GM12873 (cell line): ENCODE measurements around the gene NKAIN2.

Experiments
- TF ChIP-seq, protein P1 (sequence below): IDR thresholded peaks from 2 replicates; pipeline ENCODE4 v1.5.1; 2012; ENCODE audit warnings: low read depth, mild to moderate bottlenecking, moderate library complexity, low read length, control low read depth; ENCODE audit not compliant: insufficient read depth; ENCODE audit errors: missing control alignments

Gene NKAIN2

DNA sequence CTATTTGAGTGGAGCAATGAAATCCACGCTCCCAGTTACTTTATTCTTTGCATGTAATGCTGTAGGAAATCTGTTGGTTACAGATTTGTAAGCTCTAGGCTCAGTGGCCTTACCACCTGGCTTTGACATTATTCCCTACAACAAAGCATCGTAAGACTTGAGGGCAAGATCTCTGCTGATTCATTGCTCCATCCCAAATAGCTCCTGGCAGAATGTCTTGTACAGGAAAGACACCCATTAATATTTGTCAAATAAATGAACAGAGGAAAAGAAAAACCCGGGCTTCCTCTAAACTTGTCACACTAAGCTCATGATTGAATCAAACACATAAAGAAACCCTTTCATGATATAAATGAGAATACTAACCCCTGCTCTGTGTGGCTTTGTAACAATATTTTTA lies 801.1 kb downstream of the NKAIN2 start:
- TF ChIP-seq, protein P1, sequence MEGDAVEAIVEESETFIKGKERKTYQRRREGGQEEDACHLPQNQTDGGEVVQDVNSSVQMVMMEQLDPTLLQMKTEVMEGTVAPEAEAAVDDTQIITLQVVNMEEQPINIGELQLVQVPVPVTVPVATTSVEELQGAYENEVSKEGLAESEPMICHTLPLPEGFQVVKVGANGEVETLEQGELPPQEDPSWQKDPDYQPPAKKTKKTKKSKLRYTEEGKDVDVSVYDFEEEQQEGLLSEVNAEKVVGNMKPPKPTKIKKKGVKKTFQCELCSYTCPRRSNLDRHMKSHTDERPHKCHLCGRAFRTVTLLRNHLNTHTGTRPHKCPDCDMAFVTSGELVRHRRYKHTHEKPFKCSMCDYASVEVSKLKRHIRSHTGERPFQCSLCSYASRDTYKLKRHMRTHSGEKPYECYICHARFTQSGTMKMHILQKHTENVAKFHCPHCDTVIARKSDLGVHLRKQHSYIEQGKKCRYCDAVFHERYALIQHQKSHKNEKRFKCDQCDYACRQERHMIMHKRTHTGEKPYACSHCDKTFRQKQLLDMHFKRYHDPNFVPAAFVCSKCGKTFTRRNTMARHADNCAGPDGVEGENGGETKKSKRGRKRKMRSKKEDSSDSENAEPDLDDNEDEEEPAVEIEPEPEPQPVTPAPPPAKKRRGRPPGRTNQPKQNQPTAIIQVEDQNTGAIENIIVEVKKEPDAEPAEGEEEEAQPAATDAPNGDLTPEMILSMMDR, result no peak

DNA sequence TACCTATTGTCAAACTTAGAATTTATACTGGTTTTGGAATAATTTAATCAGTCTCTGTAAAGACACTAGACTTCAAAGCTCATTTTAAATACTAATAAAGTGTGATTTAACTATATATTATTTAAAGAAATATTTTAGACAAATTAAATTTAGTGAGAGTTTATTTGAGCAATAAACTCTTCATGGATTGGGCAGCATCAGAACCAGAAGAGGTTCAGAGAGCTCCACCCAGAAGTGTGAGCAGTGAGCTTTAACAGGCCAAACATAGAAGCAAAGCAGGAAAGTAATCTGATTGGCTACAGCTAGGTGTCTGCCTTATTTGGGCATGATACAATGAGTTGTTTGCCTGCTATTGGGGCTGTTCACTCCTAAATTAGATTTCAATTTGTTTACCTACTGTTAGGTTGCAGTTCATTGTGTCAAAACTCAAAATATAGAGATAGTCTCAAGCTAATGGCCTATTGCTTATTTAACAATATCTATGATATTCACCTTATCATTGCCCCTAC lies 803.5 kb downstream of the NKAIN2 start:
- TF ChIP-seq, protein P1, result no peak

DNA sequence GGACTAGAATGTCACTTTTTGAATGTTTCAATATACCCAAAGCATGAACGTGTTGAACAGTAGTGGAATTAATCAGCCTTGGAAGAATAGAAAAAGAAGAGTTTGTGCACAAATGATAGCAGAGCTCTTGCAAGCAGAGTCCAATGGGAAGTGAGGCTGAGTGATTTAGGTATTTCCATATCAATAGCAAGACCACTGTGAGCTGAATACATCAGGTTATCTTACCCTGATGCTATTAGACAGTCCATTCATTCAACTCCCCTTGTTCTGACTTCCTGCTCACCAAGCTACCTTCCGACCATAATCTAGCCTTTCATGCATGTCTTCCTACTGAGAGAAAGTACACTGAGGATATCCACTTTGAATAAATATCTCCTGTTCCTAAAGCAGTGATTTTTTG lies 809.4 kb downstream of the NKAIN2 start:
- TF ChIP-seq, protein P1, result no peak

DNA sequence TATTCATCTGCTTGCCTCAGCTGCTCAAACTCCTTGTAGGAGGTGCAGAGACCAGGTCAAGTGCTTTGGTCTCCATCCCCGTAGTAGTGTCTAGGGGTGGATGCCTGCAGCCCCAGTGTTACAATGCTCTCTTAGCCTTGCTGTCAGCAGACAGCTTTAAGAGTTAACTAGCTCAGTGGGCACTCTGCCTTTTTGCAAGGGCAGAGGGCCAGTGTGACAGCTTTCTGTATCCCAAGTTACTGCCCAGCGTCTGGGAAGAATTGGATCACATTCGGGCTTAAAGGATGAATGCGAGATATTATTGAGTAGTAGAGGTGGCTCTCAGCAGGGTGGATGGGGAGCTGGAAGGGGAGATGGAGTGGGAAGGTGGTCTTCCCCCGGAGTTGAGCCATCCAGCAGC lies 818.7 kb downstream of the NKAIN2 start:
- TF ChIP-seq, protein P1, result no peak

DNA sequence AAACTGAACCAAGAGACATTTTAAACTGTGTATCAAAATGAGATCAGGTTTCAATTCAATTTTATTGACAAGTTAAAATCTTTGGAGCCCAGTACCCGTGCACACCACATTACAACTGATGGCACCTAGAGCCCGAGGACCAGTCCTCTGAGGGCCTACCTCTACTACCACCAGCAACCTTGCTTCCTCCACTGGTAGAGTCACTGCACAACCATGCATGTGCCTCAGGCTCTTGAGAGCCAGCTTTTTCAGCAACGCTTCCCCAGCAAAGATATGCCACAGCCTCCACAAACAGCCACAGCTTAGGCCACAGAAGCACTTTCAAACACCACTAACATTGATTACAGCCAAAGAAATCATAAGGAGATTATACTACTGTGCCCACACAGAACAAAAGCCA lies 830.0 kb downstream of the NKAIN2 start:
- TF ChIP-seq, protein P1, result no peak

DNA sequence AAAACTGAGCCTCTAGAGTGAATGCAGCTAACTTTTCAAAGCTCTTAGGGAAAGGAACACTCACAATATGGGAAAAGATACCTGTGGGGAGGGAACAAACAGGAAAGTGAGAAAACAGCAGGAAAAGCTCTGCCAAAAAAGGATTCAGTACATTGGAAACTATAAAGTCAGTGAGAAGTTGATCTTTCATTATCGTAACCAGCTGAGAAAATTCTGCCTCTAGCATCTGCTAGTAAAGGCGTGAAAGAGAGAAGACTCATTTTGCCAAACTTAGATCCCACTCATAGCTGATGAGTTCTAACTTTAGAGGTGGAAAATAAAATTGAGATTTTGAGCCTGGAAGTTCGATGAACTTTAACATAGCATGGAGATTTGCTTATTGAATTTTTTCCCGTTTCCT lies 836.8 kb downstream of the NKAIN2 start:
- TF ChIP-seq, protein P1, result no peak

DNA sequence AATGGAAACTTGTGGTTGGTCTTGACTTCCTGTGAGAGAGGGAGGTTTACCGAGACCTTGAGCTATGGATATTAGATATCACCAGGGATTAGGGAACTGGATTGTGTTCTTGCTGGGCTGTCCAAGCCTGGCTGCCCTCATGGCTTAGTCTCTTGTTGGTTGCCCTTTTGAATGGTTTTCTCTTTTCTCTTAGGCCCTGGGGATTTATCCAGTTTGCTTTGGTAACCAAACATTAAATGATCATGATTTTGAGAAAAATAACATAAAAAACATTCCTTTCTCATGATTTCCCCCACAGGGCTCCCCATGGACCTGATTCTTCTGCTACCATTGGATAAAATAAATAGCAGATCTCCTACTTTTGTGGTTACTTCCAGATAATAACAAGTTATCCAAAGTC lies 852.2 kb downstream of the NKAIN2 start:
- TF ChIP-seq, protein P1, result no peak
